Measurements from ENCODE around the gene SEMA3F.

- no peak for TF ChIP-seq EZH2 (IDR thresholded peaks at IDR 0.05; ENCODE audit: borderline replicate concordance, low read length)
- TF ChIP-seq CTCF (conservative IDR thresholded peaks at IDR 0.05 in 1 of 2, IDR thresholded peaks at IDR 0.05 in 1 of 2; ENCODE audit: extremely low read depth in 1 of 2, insufficient read depth in 1 of 2, low read depth in 1 of 2, low read length in 2 of 2): peak in 1 of 2 donors; percentile 43
Observed at GRCh38 chr3:50122071-50122470, 33.1 kb upstream of the SEMA3F start.

All from mammary epithelial cell (primary cell).